Measurements from ENCODE around the gene RTP1. TPM values are rescaled to one million over a fixed set of nuclear protein-coding genes. Genes with fewer than 3 reads are reported as not detected.
"Not testable (repeated sequence)": the region's sequence is repeated elsewhere in the genome, so short reads cannot be mapped to it uniquely, and the experiment has no call there.

The RTP1 gene, protein sequence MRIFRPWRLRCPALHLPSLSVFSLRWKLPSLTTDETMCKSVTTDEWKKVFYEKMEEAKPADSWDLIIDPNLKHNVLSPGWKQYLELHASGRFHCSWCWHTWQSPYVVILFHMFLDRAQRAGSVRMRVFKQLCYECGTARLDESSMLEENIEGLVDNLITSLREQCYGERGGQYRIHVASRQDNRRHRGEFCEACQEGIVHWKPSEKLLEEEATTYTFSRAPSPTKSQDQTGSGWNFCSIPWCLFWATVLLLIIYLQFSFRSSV
- not detected for polyA plus RNA-seq (2013, experiment 1 of 2; ENCODE audit: insufficient read length)
- not detected for polyA plus RNA-seq (2013, experiment 2 of 2; ENCODE audit: insufficient read length)

DNA sequence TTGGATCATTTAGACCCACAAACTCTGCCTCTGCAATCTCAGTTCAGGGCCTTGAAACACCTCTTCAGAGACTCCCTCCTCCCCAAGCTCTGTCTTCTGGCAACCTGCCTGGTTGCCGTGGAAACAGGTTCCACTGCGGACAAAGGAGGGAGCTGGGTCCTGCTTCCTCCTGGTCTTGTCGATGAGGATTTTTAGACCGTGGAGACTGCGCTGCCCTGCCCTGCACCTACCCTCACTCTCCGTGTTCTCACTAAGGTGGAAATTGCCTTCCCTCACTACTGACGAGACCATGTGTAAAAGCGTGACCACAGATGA, at the start of gene RTP1:
Gene RTP1, plus strand, starts transcription at position 152 of the 315 bp plus-strand sequence. Its CDS starts 30 bp downstream, at position 182.
- DNase-seq: no peak

DNA sequence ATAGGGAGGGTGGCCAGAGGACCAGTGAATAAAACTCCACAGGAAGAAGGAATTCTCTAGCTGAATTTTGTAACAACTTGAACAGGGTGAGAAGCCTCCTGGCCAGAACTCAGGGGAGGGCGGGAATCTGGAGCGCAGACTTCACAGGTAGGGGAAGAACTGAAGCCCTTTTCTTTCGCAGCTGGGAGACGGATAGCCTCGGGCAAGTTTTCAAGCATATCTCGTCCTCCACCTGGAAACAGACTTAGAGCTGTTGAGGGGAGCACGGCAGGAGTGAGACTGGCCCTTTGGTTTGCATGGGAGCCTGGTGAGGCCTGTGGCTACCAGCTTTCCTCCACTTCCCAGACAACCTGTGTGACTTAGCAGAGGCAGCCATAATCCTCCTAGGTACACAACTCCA, 47.1 kb upstream of the RTP1 start:
- no peak for DNase-seq

DNA sequence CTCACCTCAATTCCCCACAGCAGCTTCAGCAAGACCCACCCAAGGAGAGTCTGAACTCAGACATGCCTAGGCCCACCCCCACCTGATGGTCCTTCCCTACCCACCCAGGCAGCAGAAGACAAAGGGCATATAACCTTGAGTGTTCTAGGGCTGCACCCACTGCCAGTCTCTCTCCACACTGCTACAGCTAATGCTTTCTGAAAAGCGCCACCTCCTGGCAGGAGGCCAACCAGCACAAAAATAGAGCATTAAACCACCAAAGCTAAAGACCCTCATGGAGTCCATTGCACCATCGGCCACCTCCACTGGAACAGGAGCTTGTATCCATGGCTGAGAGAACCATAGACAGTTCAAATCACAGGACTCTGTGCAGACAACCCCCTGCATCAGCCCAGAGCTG, 46.7 kb upstream of the RTP1 start:
- no peak for DNase-seq

DNA sequence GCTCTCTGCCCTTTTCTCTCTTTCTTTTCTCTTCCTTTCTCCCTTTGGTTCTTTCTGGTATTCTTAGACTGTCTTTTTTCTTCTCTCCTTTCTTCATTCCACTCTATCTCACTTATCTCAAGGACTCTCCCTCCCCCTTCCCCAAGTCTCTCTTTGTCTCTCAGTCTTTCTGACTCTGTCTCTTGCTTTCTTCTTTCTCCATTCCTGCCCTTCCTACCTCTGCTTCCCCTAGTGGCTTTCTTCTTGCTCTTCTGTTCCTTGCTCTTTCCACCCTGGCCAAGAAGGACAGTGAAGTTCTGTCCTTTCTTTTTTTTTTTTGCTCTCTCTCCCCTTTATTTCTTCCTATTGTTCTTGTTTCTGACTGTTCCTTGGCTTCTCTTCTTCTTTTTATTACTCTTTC, 35.7 kb upstream of the RTP1 start:
- no peak for DNase-seq

DNA sequence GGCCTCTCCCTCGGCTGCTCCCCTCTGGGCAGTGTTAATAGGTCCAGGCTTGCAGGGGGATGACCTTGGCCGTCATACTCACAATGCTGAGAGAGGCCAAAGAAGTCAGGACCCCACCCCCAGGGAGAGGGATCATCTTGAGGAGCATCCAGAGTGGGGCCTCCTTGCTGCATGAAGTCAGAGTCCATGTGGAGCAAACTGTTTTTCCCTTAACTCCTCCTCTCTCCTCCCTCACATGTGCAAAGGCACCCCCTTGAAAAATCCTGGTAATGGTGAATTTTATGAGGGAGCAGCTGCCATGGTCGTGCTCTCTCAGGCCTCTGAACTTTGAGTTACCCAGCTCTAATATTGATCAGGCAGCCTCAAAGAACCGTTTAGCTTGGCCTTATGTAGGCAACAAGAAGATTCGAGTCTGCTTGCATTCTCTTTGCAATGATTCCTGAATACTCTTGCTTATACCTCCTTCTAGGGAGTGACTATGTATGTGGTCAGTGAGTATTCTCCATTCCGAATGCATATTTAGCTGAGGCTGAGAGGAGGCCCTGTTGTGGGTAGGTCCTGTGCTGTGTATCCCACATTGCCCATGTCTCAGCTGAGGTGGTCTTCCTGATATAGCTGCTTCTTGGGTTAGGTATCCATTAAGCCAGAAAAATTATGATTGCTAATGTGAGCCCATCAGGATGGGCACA, 34.9 kb upstream of the RTP1 start:
- DNase-seq: no peak

DNA sequence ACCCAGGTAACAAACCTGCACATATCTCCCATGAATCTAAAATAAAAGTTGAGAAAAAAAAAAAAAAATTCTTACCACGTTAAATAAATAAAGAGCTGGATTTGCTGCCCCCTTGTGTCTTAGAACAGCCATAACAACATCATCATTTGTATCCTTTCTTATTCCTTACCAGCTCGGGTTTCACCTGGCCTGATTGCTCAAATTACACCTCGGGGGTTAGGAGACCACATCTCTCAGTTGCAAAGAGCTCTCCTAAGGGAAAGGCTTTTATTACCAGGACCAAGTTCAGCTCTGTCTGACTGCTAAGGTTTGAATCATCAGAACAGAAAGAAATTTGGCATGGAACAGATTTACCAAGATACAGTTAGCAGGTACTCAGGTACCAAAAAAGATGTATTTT, 32.1 kb upstream of the RTP1 start:
- DNase-seq: peak; percentile 61

DNA sequence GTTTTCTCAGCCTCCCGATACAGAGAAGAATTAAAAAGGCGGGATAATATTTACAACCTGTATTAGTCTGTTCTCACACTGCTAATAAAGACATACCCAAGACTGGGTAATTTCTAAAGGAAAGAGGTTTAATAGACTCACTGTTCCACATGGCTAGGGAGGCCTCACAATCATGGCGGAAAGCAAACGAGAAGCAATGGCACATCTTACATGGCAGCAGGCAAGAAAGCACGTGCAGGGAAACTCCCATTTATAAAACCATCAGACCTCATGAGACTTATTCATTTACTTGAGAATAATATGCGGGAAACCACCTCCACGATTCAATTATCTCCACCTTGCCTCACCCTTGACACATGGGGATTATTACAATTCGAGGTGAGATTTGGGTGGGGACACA, 30.5 kb upstream of the RTP1 start:
- DNase-seq: no peak

DNA sequence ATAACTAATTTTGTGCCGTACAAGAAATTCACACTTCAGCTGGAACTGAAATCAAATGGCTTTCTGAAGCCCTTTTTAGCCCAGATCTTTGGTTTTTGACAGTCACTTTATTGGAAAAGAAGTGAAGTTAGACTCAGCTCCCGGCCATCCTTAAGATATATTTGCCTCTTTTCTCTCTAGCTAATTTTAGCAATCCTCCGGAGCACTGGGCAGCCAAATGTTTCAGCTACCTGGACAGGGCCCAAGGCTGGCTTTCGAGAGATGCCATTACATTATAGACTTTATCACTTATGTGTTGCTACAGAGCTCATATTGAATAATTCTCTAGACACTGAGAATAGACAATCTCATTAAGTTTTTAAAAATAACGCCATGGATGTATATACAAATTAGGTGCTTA, 29.5 kb upstream of the RTP1 start:
- DNase-seq: no peak

DNA sequence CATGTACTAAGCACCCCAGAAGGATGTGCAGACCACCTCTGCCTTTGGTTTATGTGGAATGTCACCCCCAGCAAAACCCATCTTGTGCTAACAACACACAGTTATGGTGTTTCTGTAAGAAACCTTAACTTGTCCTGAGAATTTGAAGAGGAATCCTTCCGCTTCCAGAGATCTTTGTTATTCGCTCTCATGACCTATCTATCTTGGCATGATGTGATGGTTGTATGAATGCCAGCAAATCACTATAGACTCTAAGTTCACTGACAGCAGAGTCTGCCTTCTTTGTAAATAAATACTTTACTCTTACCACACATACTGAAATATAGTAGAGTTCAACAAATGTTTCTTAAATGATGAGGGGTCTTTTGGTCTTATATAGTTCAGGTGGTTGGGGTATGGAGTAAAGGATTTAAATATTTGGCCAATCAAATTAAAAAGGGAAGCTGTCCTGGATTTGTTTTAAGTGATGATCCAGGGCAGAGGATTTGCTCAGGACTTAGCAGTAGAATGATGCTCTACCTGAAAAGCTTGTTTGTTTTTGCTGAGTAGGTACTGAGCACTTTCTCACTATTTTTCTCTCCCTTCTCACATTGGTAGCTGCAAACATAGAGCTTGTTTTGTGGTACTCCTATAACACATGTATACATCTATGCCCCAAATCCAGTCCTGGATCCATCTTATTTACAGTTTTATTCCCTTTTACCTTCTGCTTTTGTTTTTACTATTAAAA, 27.9 kb upstream of the RTP1 start:
- peak; percentile 53 for DNase-seq

DNA sequence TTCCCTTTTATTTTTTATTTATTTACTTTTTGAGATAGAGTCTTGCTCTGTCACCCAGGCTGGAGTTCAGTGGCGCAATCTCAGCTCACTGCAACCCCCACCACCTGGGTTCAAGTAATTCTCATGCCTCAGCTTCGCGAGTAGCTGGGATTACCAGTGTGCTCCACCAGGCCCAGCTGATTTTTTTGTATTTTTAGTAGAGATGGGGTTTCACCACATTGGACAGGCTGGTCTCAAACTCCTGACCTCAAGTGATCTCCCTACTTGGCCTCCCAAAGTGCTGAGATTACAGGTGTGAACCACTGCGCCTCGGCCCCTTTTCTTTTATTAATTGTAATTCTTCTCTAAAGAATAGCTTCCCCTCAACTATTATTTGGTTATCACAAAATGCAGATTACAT, 26.4 kb upstream of the RTP1 start:
- not testable (repeated sequence) for DNase-seq

DNA sequence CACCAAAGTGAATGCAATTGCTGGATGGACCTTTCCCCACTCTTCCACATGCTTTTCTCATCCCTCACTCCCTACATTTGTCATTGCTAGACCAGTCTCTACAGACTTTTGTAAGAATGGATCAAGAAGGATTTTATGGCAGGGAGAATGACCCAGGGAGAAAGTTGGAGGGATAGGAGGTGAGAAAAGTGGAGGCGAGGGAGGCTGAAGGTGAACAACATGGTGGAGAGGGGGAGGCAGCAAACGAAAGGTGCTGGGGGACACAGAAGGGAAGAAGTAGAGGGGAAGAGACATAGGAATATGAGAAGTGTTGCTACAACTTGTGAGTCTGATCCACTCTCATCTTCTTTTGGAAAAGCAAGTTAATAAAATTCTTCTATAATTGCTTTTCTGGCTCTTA, 24.4 kb upstream of the RTP1 start:
- DNase-seq: no peak

DNA sequence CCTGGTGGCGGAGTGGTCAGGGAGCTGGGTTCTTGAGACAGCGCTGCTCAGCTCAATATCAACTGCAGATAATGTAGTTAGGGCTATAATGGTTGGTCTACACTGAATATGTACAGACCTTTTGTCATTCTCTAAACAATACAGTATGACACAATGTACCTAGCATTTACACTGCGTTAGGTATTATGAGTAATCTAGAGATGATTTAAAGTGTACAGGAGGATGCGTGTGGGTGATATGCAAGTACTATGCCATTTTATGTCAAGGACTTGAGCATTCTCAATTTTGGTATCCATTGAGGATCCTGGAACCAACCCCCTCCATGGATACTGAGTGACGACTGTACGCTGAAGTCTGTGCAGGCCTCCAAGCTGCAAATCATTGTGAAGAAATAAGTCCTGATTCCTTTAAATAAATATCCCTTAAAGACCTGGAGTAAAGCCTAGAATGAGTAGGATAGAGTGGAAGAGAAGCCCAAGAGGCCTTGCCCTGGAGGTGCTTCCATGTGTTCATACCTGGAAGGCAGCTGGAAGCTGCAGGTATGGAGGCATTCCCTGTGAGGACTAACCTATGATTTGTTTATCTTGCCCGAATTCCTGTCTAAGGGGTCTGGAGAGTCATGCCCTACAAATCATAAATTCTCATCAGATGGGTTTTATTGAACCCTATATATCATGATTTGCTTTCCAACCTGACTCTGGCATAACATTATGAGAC, 15.7 kb upstream of the RTP1 start:
- no peak for DNase-seq

DNA sequence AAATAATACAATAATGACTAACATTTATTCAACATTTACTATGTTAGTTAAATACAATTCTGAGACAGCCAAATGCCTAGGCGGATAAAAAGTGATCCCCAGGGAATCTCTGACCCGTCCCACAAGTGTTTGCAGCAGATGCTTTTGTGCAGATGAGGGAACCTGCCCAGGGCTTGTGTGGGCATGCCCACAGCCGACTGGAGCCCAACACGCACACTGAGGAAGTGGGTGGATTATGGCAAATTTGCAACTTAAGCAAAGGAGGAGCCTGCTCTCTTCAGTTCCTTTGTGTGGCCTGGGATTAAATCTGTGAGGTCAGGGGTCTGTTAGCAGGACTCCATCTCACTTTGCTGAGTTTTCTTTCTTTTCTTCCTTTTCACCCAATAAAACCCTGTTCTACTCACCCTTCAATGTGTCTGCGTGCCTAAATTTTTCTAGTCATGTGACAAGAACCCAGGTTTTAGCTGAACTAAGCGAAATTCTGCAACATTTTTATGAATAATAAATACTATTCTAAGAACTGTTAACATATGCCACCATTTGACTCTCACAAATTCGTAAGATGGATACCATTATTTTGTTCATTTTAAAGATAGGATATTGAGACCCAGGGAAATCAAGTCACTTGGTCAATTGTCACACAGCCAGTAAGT, 13.9 kb upstream of the RTP1 start:
- peak; percentile 61 for DNase-seq

DNA sequence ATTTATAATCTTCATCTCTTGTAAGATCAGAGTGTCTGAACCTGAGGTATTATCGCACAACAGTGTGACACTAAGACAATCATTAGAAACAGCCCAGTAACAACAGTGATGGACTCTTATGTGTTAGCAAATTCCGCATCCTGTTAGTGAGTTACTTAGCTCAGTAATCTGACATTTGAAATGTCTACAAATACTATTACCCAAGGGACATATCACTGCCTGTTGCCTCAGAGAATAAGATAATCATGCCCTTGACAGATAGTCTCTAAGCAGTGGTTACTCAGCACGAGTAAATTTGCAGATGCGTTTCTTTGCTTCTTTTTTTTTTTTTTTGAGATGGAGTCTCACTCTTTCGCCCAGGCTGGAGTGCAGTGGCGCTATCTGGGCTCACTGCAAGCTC, 13.4 kb upstream of the RTP1 start:
- DNase-seq: no peak

DNA sequence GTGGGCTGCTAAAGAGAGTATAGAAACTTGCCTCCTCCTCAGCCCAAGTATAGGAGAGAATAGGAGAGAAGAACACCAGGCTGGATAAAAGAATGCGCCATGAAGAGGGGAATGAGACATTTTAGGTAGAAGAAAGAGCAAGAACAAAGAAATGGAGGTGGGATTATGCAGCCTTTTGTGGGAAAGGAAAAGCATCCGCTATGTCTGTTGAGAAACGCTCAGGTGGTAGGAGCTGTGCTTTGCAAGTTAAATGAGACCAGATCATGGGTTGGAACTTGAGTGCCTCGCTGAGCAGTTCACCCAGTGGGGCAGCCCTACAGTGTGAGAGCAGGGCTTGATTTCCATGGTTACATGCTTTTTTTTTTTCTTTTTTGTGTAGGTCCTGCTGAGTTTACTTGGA, 11.5 kb upstream of the RTP1 start:
- no peak for DNase-seq

DNA sequence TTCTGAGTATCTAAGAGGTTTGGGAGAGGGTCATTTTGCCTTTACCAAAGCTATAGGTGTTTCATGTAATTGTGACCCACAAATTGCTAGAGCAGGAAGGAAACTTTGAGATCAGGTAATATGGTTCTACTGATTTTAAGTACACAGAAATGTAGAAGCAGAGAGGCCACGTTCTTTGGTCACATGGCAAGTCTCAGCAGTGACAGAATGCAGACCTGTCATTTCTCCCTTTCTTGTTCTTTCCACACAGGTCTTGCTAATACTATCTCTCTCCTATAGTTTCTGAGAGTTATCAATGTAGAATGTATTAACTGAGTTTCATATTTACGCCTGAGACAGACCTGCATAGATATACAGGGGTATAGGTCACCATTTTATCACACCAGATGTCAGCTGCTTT, 10.9 kb upstream of the RTP1 start:
- DNase-seq: no peak

DNA sequence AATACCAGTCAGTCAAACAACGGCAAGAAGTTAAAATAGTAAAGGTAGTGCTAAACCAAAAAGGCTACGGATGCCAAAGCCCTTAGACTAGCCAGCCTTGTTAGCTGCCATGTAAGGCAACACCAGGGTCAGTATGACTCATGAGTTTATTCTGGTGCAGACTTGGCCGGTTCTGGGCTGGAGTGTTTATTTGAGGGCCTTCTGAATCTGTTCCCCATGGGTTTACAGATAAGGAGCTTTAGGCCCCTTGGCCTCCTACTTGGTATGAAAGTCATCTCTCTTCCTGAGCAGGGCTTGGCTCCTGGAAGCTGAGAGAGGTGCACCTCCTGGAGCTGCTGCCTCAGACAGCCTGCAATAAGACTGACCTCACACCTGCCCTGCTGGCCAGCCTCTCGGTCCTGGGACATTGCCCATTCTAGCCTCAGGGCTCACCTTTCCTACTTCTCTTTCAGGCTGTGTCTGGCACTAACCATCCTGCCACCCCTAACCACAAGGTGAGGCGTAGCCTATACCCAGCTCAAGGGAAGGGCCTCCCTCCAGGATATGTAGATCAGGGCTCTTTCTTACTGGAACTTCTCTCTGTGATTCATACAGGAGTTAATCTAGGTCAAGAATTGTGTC, 10.4 kb upstream of the RTP1 start:
- DNase-seq: peak; percentile 66

DNA sequence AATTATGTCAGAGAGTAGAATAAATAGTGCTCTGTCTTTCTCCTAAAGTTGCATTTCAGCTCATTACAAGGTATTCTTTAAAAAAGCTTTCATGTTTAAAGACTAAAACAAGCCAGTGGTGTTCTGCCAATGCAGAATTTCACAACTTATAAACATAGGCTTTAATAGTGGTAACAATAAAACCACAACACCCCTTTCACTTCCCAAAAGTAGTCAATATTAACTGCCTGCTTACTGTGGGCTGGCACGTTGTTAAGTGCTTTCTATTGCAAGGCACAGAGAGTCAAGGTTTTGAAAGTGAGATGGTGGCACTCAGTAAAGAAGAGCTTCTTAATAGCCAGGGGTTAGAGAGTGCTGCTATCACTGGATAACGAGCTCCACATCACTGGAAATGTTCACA, 8.4 kb upstream of the RTP1 start:
- DNase-seq: no peak

DNA sequence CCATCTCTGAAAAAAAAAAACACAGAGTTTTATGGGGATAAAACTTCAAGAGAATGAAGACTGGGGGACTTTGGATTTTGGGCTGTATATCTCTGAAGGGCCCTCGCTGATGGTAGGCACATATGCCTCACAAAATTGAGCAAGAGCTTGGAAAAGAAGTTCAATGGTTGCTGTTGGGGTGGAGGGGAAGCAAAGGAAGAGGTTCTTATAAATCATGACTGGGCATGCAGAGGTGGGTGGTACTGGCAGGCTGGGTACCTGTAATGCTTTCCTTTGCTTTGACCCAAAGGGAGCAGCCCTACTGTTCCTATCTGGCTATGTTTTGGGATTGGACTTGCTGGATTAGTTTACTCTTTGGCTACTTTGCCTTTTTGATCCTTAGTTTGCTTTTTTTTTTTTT, 6.0 kb upstream of the RTP1 start:
- no peak for DNase-seq

DNA sequence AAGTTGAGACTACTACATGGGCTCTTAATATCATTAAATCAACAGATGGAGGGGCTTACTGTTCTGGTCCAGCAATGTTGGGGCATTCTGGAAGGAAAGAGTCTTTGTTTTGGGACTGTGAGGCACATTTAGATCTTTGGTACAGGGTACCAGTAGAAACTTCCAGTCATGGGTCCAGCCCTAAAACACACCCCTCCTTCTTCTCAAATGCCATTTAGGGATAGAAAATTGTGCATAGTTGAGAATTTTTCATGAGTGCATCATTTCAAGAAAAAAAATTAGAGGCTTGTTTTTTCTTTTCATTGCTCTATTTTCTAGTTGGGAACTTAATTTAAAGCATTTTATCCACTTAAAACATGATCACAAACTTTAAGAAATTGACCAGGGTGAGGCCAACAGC, 4.1 kb upstream of the RTP1 start:
- no peak for DNase-seq

DNA sequence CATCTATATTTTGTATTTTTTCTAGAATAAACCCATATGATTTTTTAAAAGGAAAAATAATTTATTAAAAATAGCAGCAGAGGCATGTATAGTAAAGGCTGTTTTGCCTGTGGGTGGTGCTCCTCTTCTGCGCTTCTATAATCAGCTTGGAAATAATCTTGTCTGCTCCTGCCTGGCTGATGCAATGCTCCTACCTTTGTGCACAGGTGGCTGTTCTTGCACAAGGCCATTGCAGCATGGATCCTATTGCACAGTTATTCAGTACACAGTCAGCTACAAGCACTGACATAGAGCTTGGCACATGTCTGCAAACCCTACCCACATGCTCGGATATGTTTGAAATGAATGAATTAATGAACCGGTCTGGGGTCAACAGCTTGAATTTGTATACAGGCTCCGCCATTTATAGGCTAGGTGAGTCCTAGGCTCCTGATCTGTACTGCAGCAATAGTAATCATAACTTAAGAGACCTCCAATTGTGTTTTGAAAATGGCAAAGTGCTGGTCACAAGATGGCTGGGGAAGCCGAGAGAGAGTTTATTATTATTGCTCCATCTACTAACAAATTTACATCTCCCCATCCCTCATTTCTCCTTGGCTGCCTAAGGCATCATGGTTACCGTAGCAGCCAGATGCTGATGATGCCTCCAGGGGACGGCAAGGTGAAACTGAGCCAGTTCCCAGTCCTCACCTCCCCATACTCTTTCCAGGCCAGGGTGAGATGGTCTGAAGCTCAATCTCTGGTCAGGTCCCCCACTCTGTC, 532 bp upstream of the RTP1 start:
- no peak for DNase-seq
